Nephron (organoid): ENCODE results near the gene COL20A1.

Experiments used
- H3K27ac Mint-ChIP-seq, 3 experiments: 2 replicates each; pipeline ENCODE4 v1.8.0; 2020; ENCODE audit warnings: mixed read lengths in 3 of 3, mild to moderate bottlenecking in 2 of 3, moderate library complexity in 1 of 3
- H3K27me3 Mint-ChIP-seq: 2 replicates; pipeline ENCODE4 v1.8.0; 2021; ENCODE audit warnings: low read depth, mild to moderate bottlenecking, moderate library complexity, mixed read lengths
- H3K36me3 Mint-ChIP-seq: 2 replicates; pipeline ENCODE4 v1.8.0; 2020; ENCODE audit warnings: low read depth, mixed read lengths
- H3K4me1 Mint-ChIP-seq: 2 replicates; pipeline ENCODE4 v1.8.0; 2020; ENCODE audit warnings: mixed read lengths
- H3K4me3 Mint-ChIP-seq, 3 experiments: 2 replicates each; pipeline ENCODE4 v1.8.0; 2020; ENCODE audit warnings: mild to moderate bottlenecking in 3 of 3, mixed read lengths in 3 of 3, moderate library complexity in 2 of 3
- H3K9me3 Mint-ChIP-seq: 2 replicates; pipeline ENCODE4 v1.8.0; 2020; ENCODE audit warnings: mixed read lengths
- TF ChIP-seq, protein P1 (sequence below), 3 experiments: fragments of 200-600 bp; sonication (generic); IDR thresholded peaks; one replicate each; pipeline ENCODE4 v1.5.0; 2021; ENCODE audit warnings: antibody characterized with exemption in 3 of 3; ENCODE audit not compliant: unreplicated experiment in 3 of 3

The COL20A1 gene

DNA sequence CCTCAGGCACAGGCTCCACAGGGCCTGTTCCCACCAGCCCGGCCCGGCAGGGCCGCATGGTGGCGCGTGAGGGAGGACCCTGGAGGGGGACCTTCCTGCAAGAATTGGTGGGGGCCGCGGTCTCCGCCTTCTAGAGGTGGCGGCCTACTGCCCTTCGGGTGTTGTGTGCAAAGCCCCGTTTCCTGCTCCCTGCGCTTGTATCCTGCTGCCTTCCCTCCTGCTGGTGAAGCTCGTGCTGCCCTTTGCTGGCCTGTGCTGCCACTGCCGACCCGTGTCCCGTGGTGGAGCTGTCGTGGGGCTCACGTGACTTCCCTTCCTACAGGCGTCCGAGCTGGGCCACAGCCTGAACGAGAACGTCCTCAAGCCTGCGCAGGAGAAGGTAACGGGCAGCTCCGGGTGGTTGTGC lies 8.4 kb upstream of the COL20A1 start:
- H3K27me3 Mint-ChIP-seq: no peaks in the 10 kb centered on the region
- no peaks in the 10 kb centered on the region for H3K9me3 Mint-ChIP-seq
- H3K36me3 Mint-ChIP-seq: peaks cover 16% of the 10 kb centered on the region
- H3K4me1 Mint-ChIP-seq: peaks cover 5% of the 10 kb centered on the region
- TF ChIP-seq, protein P1, sequence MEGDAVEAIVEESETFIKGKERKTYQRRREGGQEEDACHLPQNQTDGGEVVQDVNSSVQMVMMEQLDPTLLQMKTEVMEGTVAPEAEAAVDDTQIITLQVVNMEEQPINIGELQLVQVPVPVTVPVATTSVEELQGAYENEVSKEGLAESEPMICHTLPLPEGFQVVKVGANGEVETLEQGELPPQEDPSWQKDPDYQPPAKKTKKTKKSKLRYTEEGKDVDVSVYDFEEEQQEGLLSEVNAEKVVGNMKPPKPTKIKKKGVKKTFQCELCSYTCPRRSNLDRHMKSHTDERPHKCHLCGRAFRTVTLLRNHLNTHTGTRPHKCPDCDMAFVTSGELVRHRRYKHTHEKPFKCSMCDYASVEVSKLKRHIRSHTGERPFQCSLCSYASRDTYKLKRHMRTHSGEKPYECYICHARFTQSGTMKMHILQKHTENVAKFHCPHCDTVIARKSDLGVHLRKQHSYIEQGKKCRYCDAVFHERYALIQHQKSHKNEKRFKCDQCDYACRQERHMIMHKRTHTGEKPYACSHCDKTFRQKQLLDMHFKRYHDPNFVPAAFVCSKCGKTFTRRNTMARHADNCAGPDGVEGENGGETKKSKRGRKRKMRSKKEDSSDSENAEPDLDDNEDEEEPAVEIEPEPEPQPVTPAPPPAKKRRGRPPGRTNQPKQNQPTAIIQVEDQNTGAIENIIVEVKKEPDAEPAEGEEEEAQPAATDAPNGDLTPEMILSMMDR (IDR thresholded peaks at IDR 0.05; ENCODE audit: unreplicated experiment in 3 of 3): no peak
- no peak overlapping the region for H3K4me3 Mint-ChIP-seq
- no peak overlapping the region for H3K27ac Mint-ChIP-seq

DNA sequence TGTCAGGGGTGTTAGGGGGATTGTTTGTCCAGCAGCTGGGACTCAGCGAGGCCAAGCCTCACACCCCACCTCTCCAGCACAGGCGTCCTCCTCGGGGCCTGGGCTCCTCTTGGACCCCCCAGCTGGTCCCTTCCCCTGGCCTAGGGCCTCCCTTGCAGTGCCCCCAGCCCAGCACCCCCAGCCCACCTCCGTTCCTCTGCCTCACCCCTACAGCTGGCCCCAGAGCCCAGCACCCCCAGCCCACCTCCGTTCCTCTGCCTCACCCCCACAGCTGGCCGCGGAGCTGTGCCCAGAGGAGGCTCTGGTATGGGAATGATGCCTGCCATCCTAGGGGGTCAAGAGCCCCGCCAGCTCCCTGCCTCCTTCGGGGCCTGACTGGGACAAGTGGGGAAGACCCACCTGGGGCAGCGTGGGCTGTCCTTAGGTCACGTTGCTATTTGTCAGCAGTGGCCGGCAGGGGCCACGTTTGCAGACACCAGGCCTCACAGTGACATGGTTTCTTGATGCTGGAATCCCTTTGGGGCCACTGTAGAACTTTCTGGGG lies 7.9 kb upstream of the COL20A1 start:
- Mint-ChIP-seq H3K27me3 (no peaks in the 10 kb centered on the region), H3K4me1 (peaks cover 5% of the 10 kb centered on the region), H3K27ac (no peak overlapping the region), H3K4me3 (no peak overlapping the region), H3K9me3 (no peaks in the 10 kb centered on the region), H3K36me3 (peaks cover 14% of the 10 kb centered on the region)
- TF ChIP-seq, protein P1 (IDR thresholded peaks at IDR 0.05; ENCODE audit: unreplicated experiment in 3 of 3): no peak

DNA sequence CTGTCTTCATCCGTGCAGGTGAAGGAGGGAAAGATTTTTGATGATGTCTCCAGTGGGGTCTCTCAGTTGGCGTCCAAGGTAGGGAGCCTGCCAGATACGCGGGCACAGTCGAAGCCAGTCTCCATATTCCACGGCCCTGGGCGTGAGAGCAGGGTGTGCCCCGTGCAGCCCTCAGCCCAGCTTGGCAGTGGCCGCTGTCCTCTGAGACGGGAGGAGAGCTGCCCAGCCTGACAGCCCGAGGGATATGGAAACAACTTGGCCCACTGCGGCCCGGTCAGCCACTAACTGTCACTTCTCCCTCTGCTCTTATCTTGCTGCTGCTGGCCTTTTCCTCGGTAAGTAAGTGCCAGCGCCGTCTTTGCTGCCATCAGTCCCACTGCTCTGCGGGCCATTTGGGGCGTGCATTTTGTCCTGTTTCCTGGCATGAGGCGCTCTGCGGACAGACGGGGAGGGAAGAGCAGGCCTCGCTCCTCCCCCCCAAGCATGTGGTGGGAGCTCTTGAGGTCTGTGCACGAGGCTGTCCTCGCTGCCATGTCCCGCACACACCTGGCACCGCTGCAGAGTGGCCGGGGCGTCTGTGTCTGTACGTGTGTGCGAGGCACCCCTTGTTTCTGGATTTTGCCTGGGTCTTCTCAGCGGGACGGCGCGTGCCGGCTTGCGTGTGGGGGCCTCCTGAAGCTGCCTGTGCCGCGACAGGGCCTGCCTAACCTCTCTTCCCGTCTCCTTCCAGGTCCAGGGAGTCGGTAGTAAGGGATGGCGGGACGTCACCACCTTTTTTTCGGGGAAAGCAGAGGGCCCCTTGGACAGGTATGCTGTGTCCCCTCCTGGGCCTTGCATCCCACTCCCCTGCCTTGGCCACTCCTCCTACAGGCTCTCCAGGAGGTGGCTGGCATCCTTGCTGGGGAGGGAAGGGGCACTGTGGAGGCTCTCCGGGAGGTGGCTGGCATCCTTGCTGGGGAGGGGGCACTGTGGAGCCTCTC lies 7.1 kb upstream of the COL20A1 start:
- Mint-ChIP-seq H3K4me3 (no peak overlapping the region), H3K36me3 (peaks cover 7% of the 10 kb centered on the region), H3K9me3 (no peaks in the 10 kb centered on the region), H3K4me1 (no peaks in the 10 kb centered on the region), H3K27me3 (no peaks in the 10 kb centered on the region), H3K27ac (no peak overlapping the region)
- TF ChIP-seq, protein P1 (IDR thresholded peaks at IDR 0.05; ENCODE audit: unreplicated experiment in 3 of 3): no peak

DNA sequence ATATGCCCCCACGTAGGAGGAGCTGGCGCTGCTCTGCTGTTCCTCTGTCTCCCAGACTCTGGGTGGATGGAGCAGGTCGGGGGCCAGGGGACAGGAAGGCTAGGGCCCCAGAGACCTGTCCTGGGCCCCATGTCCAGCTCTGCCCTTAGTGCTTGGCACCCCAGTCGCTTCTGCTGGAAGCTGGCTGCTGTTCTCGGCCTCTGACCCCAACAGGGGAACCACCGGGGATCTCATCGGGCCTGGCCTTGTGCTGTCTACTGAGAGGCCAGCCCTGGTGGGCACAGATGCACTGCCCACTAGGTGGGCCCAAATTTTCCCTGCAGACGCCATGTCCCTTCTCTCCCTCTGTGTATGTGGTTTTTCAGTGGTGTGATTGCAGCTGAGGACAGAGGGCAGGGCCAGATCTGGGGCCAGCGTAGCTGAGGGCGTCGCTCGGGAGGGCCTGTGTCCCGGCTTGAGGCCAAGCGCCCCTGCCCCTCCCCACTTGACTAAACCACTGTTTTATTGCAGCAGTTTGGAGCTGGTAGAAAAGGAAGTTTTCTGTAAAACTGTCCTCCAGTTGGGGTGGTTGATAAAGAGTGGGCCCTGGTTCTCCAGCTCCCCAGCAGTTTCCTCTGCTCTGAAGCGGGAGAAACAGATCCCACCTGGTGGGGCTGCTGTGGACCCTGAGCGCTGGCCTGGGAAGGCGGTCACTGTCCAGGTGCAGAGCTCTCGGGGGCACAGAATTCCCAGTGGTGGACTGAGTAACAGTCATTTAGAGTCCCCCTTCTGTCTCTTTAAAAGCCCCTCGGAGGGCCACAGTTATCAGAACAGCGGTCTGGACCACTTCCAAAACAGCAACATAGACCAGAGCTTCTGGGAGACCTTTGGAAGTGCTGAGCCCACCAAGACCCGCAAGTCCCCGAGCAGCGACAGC lies 5.9 kb upstream of the COL20A1 start:
- Mint-ChIP-seq H3K36me3 (peaks cover 7% of the 10 kb centered on the region), H3K27ac (no peak overlapping the region)
- TF ChIP-seq, protein P1 (IDR thresholded peaks at IDR 0.05; ENCODE audit: unreplicated experiment in 3 of 3): no peak

DNA sequence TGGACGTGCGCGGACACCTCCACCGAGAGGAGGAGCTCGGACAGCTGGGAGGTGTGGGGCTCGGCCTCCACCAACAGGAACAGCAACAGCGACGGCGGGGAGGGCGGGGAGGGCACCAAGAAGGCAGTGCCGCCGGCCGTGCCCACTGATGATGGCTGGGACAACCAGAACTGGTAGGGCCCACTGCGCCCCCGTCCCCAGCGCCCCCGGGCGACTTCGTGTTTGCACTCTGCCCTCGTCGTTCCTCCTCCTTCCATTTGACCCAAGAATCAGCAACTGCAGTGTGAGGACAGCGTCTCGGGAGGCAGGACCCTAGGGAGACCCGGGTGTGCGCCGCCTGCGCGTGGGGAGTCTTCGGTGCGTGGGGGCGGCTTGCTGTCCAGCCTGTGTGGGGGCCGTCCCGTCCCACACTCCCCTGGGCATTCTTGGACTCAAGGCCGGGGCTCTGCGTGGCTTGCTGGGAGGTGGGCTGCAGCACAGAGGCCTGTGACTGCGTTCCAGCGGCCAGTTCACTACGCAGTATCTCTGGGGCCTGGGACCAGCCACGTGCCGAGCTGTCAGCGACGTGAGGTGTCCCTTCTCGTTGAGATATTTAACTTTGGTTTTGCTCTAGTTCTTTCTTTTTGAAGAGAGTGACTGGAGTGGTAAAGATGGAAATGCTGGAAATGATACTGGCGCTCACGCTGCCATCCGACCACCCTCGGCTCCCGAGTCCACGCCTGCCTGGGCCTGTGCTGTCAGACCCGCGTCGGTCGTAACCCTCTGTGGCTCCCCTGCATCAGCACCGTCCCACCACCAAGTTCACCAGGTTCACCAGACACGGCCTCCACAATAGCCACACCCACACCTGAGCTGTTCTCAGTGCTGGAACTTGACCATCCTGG lies 5.0 kb upstream of the COL20A1 start:
- TF ChIP-seq, protein P1 (IDR thresholded peaks at IDR 0.05; ENCODE audit: unreplicated experiment in 3 of 3): no peak
- peaks cover 4% of the 10 kb centered on the region for H3K27me3 Mint-ChIP-seq
- no peaks in the 10 kb centered on the region for H3K4me1 Mint-ChIP-seq
- no peak overlapping the region for H3K4me3 Mint-ChIP-seq
- H3K36me3 Mint-ChIP-seq: peaks cover 7% of the 10 kb centered on the region
- H3K9me3 Mint-ChIP-seq: no peaks in the 10 kb centered on the region
- H3K27ac Mint-ChIP-seq: no peak overlapping the region

More for the DNA sequence above, 5.9 kb upstream of the COL20A1 start:
- H3K27me3 Mint-ChIP-seq: peaks cover under 1% of the 10 kb centered on the region
- H3K9me3 Mint-ChIP-seq: no peaks in the 10 kb centered on the region
- H3K4me1 Mint-ChIP-seq: no peaks in the 10 kb centered on the region
- H3K4me3 Mint-ChIP-seq: no peak overlapping the region
